ENCODE results near the gene DXO. TPM values are rescaled to one million over a fixed set of nuclear protein-coding genes. Genes with fewer than 3 reads are reported as not detected.
A peak's percentile ranks its signal among the peaks of the same experiment; 100 is the strongest.

The DXO gene
- total RNA-seq, 3 donors from 2014 or later (not counting 1 experiment from before 2014, with no cell fraction given), result 37.9 to 54.3 (median 49.0) TPM

- H3K27ac ChIP-seq (ENCODE audit: low read length), result no peak overlapping the region
- no peaks in the 10 kb centered on the region for H3K27me3 Mint-ChIP-seq (ENCODE audit: low read depth in 2 of 2)
- peaks cover 22 to 26% of the 10 kb centered on the region in 2 donors for H3K4me1 Mint-ChIP-seq
- intact Hi-C loops (cut with micrococcal nuclease), result no loop called here
- no peaks in the 10 kb centered on the region for H3K27me3 ChIP-seq (ENCODE audit: control insufficient read depth, insufficient read depth, low read length)
- peak overlapping the region in 1 of 2 donors; percentile 47 for H3K27ac Mint-ChIP-seq
- TF ChIP-seq, protein P1, sequence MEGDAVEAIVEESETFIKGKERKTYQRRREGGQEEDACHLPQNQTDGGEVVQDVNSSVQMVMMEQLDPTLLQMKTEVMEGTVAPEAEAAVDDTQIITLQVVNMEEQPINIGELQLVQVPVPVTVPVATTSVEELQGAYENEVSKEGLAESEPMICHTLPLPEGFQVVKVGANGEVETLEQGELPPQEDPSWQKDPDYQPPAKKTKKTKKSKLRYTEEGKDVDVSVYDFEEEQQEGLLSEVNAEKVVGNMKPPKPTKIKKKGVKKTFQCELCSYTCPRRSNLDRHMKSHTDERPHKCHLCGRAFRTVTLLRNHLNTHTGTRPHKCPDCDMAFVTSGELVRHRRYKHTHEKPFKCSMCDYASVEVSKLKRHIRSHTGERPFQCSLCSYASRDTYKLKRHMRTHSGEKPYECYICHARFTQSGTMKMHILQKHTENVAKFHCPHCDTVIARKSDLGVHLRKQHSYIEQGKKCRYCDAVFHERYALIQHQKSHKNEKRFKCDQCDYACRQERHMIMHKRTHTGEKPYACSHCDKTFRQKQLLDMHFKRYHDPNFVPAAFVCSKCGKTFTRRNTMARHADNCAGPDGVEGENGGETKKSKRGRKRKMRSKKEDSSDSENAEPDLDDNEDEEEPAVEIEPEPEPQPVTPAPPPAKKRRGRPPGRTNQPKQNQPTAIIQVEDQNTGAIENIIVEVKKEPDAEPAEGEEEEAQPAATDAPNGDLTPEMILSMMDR (IDR thresholded peaks at IDR 0.05), result no peak
- ATAC-seq, result no peak
- H3K36me3 ChIP-seq (ENCODE audit: control insufficient read depth, insufficient read depth, low read length), result peaks cover 43% of the 10 kb centered on the region
- H3K36me3 Mint-ChIP-seq, result peaks cover 14% of the 10 kb centered on the region
- no peaks in the 10 kb centered on the region for H3K9me3 Mint-ChIP-seq
- no peaks in the 10 kb centered on the region for H3K9me3 ChIP-seq (ENCODE audit: control insufficient read depth, insufficient read depth, low read length)
- peaks cover 12% of the 10 kb centered on the region for H3K4me1 ChIP-seq (ENCODE audit: control insufficient read depth, insufficient read depth, low read length)
- 97% methylated on average over 28 of the region's 28 CpGs for WGBS (ENCODE audit: insufficient coverage)
- no peak for DNase-seq
- H3K4me3 ChIP-seq (ENCODE audit: low read length), result no peak overlapping the region
- H3K4me3 Mint-ChIP-seq, result no peak overlapping the region
Observed at GRCh38 chr6:31954511-31954910, 17.4 kb downstream of the DXO start.

- DNase-seq, result no peak
- Histone ChIP-seq H3K27me3 (ENCODE audit: control insufficient read depth, insufficient read depth, low read length) (no peaks in the 10 kb centered on the region), H3K4me3 (ENCODE audit: low read length) (no peak overlapping the region), H3K36me3 (ENCODE audit: control insufficient read depth, insufficient read depth, low read length) (peaks cover 43% of the 10 kb centered on the region), H3K4me1 (ENCODE audit: control insufficient read depth, insufficient read depth, low read length) (peaks cover under 1% of the 10 kb centered on the region), H3K27ac (ENCODE audit: low read length) (no peak overlapping the region), H3K9me3 (ENCODE audit: control insufficient read depth, insufficient read depth, low read length) (no peaks in the 10 kb centered on the region)
- no peak overlapping the region for H3K4me3 Mint-ChIP-seq
- TF ChIP-seq, protein P1 (IDR thresholded peaks at IDR 0.05), result no peak
- WGBS (ENCODE audit: insufficient coverage), result 90% methylated on average over 5 of the region's 5 CpGs
- H3K36me3 Mint-ChIP-seq, result peaks cover 14% of the 10 kb centered on the region
- peak in 1 of 3 donors; percentile 3 for ATAC-seq
- H3K27me3 Mint-ChIP-seq (ENCODE audit: low read depth in 2 of 2), result no peaks in the 10 kb centered on the region
- intact Hi-C loops (cut with micrococcal nuclease), result no loop called here
- no peaks in the 10 kb centered on the region for H3K9me3 Mint-ChIP-seq
- H3K27ac Mint-ChIP-seq, result peak overlapping the region in 1 of 2 donors; percentile 19
- H3K4me1 Mint-ChIP-seq, result peaks cover 9 to 14% of the 10 kb centered on the region in 2 donors
Observed at GRCh38 chr6:31952890-31953289, 19.0 kb downstream of the DXO start.

GRCh38 chr6:31952140-31952805, 19.7 kb downstream of the DXO start:
- peaks cover 14% of the 10 kb centered on the region for H3K36me3 Mint-ChIP-seq
- H3K27me3 Mint-ChIP-seq (ENCODE audit: low read depth in 2 of 2), result no peaks in the 10 kb centered on the region
- Histone ChIP-seq H3K4me1 (ENCODE audit: control insufficient read depth, insufficient read depth, low read length) (no peaks in the 10 kb centered on the region), H3K36me3 (ENCODE audit: control insufficient read depth, insufficient read depth, low read length) (peaks cover 43% of the 10 kb centered on the region), H3K27me3 (ENCODE audit: control insufficient read depth, insufficient read depth, low read length) (no peaks in the 10 kb centered on the region), H3K9me3 (ENCODE audit: control insufficient read depth, insufficient read depth, low read length) (no peaks in the 10 kb centered on the region), H3K4me3 (ENCODE audit: low read length) (no peak overlapping the region), H3K27ac (ENCODE audit: low read length) (no peak overlapping the region)
- intact Hi-C loops (cut with micrococcal nuclease), result no loop called here
- H3K4me1 Mint-ChIP-seq, result peaks cover 3 to 11% of the 10 kb centered on the region in 2 donors
- ATAC-seq (peak; percentile 50 to 73 (median 65)), DNase-seq (peak in 1 of 2 donors; percentile 59)
- 77% methylated on average over 5 of the region's 5 CpGs for WGBS (ENCODE audit: insufficient coverage)
- H3K4me3 Mint-ChIP-seq, result no peak overlapping the region
- H3K27ac Mint-ChIP-seq, result peak overlapping the region in 1 of 2 donors; percentile 19
- H3K9me3 Mint-ChIP-seq, result no peaks in the 10 kb centered on the region
- TF ChIP-seq, protein P1 (IDR thresholded peaks at IDR 0.05), result peak; percentile 52
